ENCODE data around the gene CDK14.

The CDK14 gene

GRCh38 chr7:90775383-90775965, 179.4 kb downstream of the CDK14 start:
- Histone ChIP-seq H3K4me3 (ENCODE audit: low read depth in 1 of 2, low read length in 1 of 2) (no peak overlapping the region), H3K27ac (no peak overlapping the region), H3K27me3 (no peaks in the 10 kb centered on the region), H3K9me3 (no peaks in the 10 kb centered on the region), H3K4me1 (ENCODE audit: control insufficient read depth in 1 of 2, insufficient read depth in 1 of 2, low read depth in 1 of 2, low read length in 1 of 2) (peaks cover 9 to 14% of the 10 kb centered on the region in 2 experiments), H3K36me3 (no peaks in the 10 kb centered on the region)
- no peak for TF ChIP-seq CTCF (IDR thresholded peaks at IDR 0.05)

DNA sequence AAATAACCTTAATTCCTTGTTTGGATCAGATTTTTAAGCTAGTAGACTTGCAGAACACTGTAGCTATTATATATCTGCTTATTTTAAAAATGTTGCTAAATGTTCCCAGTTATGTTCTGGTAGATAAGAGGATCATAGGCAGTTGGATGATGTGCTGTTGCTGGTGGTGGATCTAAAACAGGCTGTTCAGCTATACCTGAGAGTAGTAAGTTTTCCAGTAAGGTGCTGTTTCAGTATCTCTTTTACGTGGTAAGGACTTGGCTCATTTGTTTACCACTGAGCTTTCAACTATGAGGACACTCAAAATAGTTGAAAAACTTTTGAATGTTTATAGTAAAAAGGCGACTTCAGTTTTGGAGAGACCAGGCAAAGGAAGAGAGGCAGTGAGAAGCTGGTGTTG, 180.9 kb downstream of the CDK14 start:
- Histone ChIP-seq H3K4me3 (ENCODE audit: low read depth in 1 of 2, low read length in 1 of 2) (no peak overlapping the region), H3K9me3 (no peaks in the 10 kb centered on the region), H3K4me1 (ENCODE audit: control insufficient read depth in 1 of 2, insufficient read depth in 1 of 2, low read depth in 1 of 2, low read length in 1 of 2) (peaks cover 5 to 12% of the 10 kb centered on the region in 2 experiments), H3K27ac (no peak overlapping the region), H3K36me3 (no peaks in the 10 kb centered on the region), H3K27me3 (no peaks in the 10 kb centered on the region)
- no peak for TF ChIP-seq CTCF (IDR thresholded peaks at IDR 0.05)

DNA sequence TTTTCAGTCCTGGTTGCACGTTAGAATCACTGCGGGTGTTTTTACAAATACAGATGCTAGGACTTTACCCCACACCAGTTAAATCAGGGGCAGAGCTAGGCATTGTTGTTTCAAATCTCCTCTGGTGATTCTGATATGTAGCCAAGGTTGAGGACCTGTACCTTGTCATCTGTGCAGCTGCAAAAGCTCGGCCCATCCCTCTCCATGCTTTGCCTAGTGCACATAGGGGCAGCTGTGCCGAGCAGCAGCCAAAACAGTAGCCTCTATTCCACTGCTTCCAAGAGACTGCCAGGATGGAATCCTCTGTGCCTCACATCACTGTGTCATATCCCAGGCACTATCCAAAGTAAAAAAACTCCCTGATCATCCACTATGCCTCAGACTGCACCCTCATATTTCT, 181.3 kb downstream of the CDK14 start:
- Histone ChIP-seq H3K27ac (no peak overlapping the region), H3K27me3 (no peaks in the 10 kb centered on the region), H3K9me3 (no peaks in the 10 kb centered on the region), H3K36me3 (no peaks in the 10 kb centered on the region), H3K4me1 (ENCODE audit: control insufficient read depth in 1 of 2, insufficient read depth in 1 of 2, low read depth in 1 of 2, low read length in 1 of 2) (peaks cover under 1 to 8% of the 10 kb centered on the region in 2 experiments), H3K4me3 (ENCODE audit: low read depth in 1 of 2, low read length in 1 of 2) (no peak overlapping the region)
- no peak for TF ChIP-seq CTCF (IDR thresholded peaks at IDR 0.05)

- Histone ChIP-seq H3K4me3 (ENCODE audit: low read depth in 1 of 2, low read length in 1 of 2) (no peak overlapping the region), H3K9me3 (no peaks in the 10 kb centered on the region), H3K4me1 (ENCODE audit: control insufficient read depth in 1 of 2, insufficient read depth in 1 of 2, low read depth in 1 of 2, low read length in 1 of 2) (peaks cover 0 to 3% of the 10 kb centered on the region in 2 experiments), H3K27ac (no peak overlapping the region), H3K27me3 (no peaks in the 10 kb centered on the region), H3K36me3 (no peaks in the 10 kb centered on the region)
- no peak for TF ChIP-seq CTCF (IDR thresholded peaks at IDR 0.05)
Measured at GRCh38 chr7:90777886-90778285, 181.8 kb downstream of the CDK14 start.

- no peak overlapping the region for H3K4me3 ChIP-seq (ENCODE audit: low read depth in 1 of 2, low read length in 1 of 2)
- no peaks in the 10 kb centered on the region for H3K36me3 ChIP-seq
- no peak for TF ChIP-seq CTCF (IDR thresholded peaks at IDR 0.05)
- no peaks in the 10 kb centered on the region for H3K9me3 ChIP-seq
- H3K4me1 ChIP-seq (ENCODE audit: control insufficient read depth in 1 of 2, insufficient read depth in 1 of 2, low read depth in 1 of 2, low read length in 1 of 2) = no peaks in the 10 kb centered on the region
- H3K27me3 ChIP-seq = no peaks in the 10 kb centered on the region
- H3K27ac ChIP-seq = no peak overlapping the region
Measured at GRCh38 chr7:90788052-90788451, 191.9 kb downstream of the CDK14 start.

All from neutrophil (primary cell).